Stimulated activated CD8-positive, alpha-beta memory T cell treated with anti-CD3 and anti-CD28 coated beads, Interleukin-12 subunit alpha, Interleukin-12 subunit beta, amount 100 ng/mL, for 1 hour (primary cell): ENCODE measurements around the gene TARS2.
A peak's percentile ranks its signal among the peaks of the same experiment; 100 is the strongest.

Source experiments
- DNase-seq: peaks from one replicate; pipeline ENCODE4 v3.0.0-alpha.2; 2020; ENCODE audit warnings: low read depth

The TARS2 gene, protein sequence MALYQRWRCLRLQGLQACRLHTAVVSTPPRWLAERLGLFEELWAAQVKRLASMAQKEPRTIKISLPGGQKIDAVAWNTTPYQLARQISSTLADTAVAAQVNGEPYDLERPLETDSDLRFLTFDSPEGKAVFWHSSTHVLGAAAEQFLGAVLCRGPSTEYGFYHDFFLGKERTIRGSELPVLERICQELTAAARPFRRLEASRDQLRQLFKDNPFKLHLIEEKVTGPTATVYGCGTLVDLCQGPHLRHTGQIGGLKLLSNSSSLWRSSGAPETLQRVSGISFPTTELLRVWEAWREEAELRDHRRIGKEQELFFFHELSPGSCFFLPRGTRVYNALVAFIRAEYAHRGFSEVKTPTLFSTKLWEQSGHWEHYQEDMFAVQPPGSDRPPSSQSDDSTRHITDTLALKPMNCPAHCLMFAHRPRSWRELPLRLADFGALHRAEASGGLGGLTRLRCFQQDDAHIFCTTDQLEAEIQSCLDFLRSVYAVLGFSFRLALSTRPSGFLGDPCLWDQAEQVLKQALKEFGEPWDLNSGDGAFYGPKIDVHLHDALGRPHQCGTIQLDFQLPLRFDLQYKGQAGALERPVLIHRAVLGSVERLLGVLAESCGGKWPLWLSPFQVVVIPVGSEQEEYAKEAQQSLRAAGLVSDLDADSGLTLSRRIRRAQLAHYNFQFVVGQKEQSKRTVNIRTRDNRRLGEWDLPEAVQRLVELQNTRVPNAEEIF

DNA sequence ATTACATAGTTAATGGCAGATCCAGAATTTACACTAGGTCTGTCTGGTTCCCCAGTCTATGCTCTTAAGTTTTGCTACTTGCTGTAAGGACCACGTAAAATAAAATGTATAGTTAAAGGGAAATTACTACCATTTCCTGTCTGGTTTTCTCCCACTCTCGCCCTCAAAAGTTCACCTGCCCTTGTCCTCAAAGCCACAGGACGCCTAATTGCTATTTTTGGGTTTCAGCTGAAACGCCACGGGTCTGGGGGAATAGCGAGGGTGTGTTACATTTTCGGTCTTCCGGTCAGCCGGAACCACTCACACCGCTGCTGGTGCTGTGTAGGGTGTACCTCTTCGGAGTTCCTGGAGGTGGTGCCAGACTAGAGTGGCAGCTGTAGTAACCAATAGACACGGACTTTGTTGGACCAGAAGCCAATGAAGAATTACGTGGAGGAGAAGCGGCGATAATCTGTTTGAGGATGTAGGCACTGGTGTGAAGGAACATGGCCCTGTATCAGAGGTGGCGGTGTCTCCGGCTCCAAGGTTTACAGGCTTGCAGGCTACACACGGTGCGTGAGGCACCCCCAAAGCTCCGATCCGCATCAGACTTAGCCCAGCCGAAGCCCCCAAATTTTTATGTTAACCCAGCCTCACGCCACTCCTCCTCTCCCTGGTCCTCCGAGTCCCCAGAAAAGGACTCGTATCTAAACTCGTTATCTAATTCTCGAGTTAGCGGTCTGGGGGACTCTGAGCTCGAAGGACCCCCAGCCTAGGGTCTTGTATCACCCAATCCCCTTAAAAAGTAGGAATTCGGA lies at the start of gene TARS2:
Gene TARS2 (plus strand): TSS at position 454 of the 797 bp plus-strand sequence. CDS start 32 bp downstream, at position 486.
- peak; percentile 88 for DNase-seq

DNA sequence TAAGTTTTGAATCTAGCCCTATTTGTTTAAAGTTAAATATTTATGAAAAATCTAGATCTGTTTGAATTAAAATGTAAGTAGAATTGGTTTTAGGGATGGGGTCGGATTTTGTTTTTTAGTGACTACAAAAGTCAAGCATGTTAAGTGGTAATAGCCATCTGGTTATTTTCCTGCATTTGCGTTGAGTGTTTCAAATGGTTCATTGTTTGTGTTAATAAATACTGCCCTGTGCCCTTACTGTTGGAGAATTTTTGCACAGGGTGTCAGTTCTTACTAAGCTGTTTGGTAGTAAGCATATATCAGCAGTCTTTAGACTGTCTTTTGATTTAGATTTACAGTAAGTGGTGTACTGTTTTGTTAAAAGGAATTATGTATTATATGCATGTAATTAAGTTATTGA lies 46.1 kb upstream of the TARS2 start:
- DNase-seq = no peak

DNA sequence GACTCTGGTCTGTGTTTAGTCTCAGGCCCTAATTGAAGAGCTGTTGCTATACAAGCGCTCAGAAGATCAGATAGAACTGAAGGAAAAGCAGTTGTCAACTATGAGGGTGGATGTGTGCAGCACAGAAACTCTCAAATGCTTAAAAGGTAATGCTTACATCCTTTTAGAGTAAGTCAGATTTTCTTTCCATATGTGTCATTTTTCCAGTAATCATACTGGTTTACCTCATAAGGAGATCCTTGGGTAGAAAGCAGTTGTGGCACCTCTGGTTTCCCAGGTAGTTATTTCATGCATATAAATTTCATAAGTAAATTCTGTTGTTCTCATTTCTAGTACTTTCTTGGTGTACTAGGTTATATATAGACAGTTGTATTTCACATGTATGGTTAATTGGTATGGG lies 43.0 kb upstream of the TARS2 start:
- no peak for DNase-seq

DNA sequence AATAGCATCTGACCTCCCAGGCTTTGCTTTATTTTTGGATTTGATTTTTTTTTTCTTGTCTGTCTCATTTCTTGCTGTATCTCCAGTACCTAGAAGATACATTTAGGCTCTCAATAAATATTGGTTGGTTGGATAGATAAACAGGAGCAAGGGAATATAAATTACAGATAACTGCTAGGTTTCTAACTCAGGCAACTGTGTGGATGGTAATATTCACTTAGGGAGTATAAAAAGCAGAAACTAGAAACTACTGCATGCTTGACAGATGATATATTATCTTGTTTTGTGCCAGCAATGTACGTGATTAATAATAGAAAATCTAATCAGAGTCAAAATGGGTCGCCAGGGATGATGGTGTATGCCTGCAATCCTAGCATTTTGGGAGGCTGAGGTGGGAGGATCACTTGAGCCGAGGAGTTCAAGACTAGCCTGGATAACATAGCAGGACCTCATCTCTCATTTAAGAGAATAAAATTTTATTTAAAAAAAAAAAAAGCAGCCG lies 31.0 kb upstream of the TARS2 start:
- DNase-seq = no peak

DNA sequence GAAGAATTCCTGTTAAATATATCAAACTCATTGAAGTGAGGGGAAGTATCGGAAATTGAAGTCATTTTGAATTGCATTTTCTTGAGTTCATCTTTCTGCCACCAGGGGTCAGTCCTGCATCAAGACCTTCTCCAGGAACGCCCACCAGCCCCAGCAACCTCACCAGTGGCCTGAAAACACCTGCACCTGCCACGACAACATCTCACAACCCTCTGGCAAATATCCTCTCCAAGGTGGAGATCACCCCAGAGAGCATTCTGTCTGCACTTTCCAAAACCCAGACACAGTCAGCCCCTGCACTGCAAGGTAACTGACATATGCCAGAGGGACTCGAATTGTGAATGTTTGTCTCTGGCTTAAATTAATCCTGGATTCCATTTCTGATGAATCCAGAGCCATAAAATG lies 22.8 kb upstream of the TARS2 start:
- DNase-seq = peak; percentile 51

DNA sequence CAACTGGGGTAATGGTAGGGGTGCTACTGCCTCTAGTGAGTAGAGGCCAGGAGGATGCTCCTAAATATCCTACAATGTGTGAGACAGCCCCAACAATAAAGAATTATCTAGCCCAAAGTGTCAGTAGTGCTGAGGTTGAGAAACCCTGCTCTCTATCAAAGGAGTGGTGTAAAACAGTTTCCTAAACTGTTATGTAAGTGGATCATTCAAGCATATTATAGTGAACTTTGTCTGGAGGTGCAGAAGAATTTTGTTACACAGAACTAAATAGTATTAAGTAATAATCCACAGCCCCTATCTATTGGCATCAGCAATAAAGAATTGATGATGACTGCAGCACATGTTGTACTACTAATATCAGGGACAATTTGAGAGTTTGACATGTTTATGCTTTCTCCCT lies 20.3 kb upstream of the TARS2 start:
- no peak for DNase-seq

DNA sequence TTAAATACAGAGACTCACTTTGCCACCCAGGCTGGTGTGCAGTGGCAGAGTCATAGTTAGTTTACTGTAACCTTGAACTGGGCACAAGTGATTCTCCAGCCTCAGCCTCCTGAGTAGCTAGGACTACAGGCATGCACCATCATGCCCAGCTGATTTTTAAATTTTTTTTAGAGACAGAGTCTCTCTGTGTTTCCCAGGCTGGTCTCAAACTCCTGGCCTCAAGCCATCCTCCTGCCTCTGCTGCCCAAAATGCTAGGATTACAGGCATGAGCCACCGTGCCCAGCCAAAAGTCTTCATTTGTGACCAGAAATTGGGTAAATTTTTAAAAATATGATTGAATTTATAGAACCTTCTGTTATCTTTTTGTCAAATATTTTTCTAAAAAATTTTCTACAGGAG lies 17.9 kb upstream of the TARS2 start:
- no peak for DNase-seq

DNA sequence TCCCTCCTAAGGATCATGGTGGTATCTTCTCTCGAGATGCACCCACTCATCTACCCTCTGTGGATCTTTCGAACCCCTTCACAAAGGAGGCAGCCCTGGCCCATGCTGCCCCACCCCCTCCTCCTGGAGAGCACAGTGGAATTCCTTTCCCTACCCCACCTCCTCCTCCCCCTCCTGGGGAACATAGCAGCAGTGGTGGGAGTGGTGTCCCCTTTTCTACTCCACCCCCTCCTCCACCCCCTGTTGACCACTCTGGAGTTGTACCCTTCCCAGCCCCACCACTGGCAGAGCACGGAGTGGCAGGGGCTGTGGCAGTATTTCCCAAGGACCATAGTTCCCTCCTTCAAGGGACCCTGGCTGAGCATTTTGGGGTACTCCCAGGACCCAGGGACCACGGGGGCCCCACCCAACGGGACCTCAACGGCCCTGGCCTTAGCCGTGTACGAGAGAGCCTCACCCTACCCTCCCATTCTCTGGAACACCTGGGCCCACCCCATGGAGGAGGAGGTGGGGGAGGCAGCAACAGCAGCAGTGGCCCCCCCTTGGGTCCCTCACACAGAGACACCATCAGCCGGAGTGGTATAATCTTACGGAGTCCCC lies 14.5 kb upstream of the TARS2 start:
- no peak for DNase-seq

DNA sequence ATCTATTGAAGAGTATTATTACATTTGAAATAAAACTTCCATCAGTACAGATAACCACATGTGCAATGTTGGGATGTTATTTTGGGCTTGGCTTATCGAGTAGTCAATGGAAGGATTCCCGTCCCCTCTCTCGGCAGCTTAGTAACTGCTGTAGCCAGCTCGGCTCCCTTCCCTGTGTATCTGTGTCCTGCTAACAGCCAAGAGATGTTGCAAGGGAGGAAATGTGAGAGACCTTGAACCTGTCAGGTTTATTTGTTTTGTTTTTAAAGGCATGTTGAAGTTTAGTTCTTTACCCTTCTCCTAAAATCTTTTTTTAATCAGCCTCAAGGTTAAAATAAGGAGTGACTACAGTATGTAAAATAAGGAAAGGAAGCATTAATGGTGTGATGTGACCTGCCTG lies 13.6 kb upstream of the TARS2 start:
- no peak for DNase-seq

DNA sequence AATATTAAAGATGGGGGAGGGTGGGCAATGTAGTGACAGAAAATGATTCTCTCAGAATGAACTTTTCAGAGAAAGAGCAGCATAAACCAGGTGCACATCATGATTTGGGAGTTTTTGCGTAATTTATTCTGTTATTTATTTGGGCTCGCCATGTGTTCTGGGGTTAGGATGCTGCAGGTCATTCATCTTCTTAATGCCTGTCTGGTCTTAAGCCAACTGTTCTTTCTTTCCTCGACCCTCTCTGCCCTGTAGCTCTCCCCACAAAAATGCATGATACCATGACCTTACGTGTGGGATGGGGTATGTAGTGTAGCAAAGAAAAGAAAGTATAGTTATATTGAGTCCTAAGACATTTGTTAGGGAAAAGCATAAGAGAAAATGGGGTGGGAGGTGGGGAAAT lies 12.3 kb upstream of the TARS2 start:
- no peak for DNase-seq

DNA sequence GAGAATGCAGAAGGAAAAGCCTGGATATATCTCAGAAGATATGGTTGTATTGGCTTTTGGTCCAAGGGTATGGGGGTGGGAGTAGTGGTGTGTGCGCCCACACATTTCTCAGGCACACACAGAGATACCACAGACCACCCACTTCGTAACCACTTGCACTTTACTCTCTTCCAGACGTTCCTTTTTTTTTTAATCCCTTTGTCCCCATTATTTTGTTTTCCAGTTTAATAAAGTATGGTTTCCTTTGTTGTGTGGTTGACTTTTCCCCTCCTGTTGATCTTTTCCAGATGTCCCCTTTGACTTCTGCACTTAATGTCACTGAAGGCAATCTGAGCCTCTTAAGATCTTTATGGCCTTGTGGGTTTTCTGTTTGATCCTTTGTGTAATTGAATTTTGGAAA lies 10.5 kb upstream of the TARS2 start:
- DNase-seq = no peak

DNA sequence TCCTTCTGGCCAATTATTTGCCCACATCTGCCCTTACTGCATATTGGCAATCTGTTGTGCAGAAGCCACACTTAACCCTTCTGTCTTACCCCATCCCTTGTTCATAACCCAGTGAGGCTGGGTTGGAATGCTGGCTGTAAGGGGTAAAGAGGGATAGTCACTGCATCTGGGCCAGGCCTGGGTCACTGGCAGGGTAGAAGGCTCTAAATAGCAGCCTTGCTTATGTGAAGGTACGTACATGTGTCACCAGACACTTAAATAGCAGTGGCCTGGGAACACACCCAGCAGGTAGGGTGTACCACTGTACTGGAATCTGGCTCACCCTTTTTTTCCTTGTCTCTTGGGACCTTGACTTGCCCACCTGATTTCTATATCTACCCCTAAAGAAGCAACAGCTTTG lies 9.9 kb upstream of the TARS2 start:
- DNase-seq = no peak

DNA sequence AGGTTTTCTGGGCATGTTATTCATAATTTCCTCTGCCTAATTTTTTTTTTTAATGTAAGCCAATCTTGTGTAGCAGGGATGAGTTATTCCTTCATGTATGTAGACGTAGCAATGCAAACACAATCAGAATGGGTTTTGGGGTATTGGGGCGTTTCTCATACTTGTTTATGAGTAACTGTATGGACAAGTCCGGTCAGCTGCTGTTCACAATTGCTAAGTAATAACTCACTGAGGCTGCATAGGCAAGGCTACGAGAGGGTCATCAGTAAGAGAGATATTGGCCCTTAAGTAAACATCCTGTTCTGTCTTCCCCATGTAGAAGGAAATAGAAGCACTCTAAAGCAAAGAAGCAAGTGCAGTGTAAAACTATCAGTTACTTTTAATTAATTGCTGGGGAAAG lies 9.5 kb upstream of the TARS2 start:
- DNase-seq = no peak

DNA sequence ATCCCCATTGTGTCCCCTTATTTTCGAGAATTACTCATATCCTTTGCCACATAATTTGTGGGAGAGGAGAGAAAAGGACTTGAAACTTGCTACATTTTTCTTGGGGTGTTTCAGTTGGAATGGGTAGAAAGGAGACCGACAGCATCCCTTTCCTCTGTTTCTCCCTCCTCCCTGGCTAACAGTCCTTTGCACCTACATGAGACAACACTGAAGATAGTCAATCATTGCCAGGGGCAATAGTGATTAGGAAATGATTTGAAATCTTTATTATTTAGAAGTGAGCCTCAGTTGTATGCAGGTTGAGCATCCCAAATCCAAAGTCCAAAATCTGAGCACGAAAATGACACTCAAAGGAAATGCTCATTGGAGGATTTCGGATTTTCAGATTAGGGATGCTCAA lies 7.8 kb upstream of the TARS2 start:
- DNase-seq = no peak

DNA sequence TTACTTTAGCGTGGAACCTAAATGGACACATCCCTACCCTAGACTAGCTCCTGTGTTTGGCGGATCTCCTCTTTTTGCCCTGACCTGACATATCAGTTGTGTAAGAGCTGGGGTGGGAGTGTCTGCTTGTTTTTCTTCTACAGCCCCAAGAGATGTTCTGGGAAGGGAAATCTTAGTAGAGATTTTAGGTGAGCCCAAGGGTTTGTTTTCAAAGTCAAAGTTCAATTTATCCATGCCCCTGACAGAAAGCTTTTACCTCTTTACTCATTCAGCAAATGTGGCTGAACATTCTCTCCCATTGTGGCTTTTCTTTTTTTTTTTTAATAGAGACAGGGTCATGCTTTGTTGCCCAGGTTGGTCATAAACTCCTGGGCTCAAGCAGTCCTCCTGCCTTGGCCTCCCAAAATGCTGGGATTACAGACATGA lies 7.3 kb upstream of the TARS2 start:
- no peak for DNase-seq

DNA sequence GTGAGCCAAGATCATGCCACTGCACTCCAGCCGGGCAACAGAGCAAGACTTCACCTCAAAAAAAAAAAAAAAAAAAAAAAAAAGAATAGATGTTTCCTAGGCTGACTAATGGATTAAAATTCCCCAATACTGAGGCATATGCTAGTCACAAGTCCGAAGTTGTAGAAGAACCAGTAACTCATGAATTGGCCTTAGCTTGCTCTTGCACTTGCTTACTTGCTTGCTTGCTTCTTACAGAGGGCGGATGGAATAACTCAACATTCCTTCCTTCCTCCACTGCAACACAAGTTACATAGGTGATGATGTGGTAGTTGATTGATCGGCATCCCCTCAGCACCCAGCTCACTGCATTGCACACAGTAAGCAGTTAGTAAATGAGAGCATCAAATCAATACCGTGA lies 2.8 kb upstream of the TARS2 start:
- no peak for DNase-seq

DNA sequence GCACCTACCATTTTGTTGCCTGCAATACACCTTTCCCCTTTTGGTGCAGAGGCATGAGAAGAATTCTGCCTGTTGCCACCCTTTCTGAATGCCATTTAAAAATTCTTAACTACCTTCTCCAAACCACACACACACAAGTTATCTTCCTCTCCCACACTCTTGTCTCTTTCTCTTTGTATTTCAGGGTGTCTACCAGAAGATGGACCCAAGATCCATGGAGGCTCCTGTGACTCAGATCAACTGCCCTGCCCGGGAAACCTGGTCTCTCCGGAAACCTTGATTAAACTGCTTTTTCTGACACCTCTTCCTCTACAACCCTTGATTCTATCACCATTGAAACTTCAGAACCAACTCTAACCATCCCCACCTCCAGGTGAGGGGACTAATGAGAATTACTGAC lies 2.4 kb upstream of the TARS2 start:
- DNase-seq = no peak

DNA sequence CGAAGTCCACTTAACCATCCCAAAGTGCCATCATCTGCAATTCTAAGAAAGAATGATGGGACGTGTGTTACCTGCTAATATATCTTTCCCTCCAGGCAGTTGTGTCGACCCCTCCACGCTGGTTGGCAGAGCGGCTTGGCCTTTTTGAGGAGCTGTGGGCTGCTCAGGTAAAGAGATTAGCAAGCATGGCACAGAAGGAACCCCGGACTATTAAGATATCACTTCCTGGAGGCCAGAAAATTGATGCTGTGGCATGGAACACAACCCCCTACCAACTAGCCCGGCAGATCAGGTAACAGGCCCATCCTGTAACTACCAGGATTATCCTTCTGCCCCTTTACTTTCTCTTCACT lies 520 bp downstream of the TARS2 start:
- DNase-seq = no peak

DNA sequence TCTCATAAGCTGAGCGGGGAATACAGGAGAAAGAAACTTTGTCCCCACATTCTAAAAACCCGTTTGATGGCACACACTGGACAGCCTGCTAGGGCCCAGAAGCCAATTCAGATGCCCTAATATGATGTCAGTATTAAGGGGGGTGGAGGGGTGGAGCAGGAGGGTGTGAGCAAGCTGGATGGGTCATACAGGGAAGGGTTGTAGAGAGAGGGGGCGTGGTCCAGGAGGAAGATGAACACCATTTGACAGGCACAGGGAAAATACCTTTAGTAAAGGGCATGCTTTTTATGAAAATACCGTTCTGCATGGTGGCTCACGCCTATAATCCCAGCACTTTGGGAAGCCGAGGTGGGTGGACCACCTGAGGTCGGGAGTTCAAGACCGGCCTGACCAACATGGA lies 6.0 kb downstream of the TARS2 start:
- DNase-seq = no peak

DNA sequence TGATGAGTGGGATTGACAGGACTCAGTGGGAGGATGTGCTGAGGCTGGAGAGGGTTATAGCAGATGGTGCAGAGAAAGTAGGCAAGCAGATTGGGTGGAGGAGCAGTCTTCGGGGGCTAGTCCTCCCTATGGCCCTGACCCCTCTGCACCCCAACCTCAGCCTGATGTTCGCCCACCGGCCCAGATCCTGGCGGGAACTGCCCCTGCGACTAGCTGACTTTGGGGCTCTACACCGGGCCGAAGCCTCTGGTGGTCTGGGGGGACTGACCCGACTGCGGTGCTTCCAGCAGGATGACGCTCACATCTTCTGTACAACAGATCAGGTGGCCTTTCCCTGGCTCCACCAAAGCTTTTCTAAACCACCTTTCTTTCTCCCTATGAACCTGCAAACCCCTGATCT lies 11.1 kb downstream of the TARS2 start:
- DNase-seq = no peak

DNA sequence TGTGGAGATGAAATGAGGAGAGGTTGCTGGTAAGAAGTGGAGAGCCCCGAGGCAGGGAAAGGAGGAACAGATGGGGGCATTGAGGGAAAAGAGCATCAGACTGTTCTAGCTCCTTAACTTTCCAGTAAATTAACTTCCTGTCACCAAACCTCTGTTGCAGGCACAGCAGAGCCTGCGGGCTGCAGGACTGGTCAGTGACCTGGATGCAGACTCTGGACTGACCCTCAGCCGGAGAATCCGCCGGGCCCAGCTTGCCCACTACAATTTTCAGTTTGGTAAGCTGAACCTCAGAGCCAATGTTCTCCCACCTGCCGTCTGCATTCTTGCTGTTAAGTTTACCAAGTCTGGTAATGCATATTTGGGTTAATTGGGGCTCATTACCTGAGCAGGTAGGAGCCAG lies 18.2 kb downstream of the TARS2 start:
- DNase-seq = no peak
